K562 (cell line): ENCODE measurements around the gene ACSS2. TPM values are rescaled to one million over a fixed set of nuclear protein-coding genes. Genes with fewer than 3 reads are reported as not detected.

Experiments used
- ATAC-seq: fragments of 200-7000 bp; cut with Tn5 transposase; 3 replicates; pipeline ENCODE4 v1.9.1; 2020; ENCODE audit warnings: moderate library complexity
- BruUV-seq: library from RNA; stranded (reverse); fragments of 400-500 nt; replicated peaks from 2 replicates; lab custom pipeline; 2021; lab: Mats Ljungman, UMichigan
- CTCF ChIA-PET: fragments of 300-600 bp; formaldehyde crosslinking; extraction: SDS; loops from one replicate; lab custom pipeline; 2021; ENCODE audit warnings: low intra/inter-chr PET ratio; lab: Yijun Ruan, JAX
- POLR2A ChIA-PET: fragments of 300-600, 350-650 bp; sonication (Branson Sonifier 250); formaldehyde crosslinking; extraction: SDS; loops from one replicate; lab custom pipeline; 2021; ENCODE audit warnings: antibody characterized with exemption, inconsistent platforms; lab: Yijun Ruan, JAX
- DNase-seq, 4 experiments: peaks; one replicate each; pipeline versions ENCODE4 v3.0.0 to v3.0.0-alpha.2; 2011 to 2018; ENCODE audit warnings: low spot score in 3 of 4, mixed read lengths in 3 of 4; ENCODE audit errors: extremely low read depth in 1 of 4
- FAIRE-seq: peaks from 2 replicates; lab custom pipeline; 2011; peaks lifted over from hg19 to GRCh38; lab: Jason Lieb, UNC
- H2AFZ ChIP-seq: 2 replicates; pipeline ENCODE4 v1.6.0; 2011; ENCODE audit warnings: low read depth, low read length, control low read depth, inconsistent platforms
- H3K27ac ChIP-seq: fragments of 200-600 bp; 3 replicates; pipeline ENCODE4 v1.8.0; 2011; ENCODE audit warnings: low read depth, mild to moderate bottlenecking, control low read depth, inconsistent platforms, low read length, moderate library complexity, mixed read lengths; ENCODE audit errors: extremely low read depth
- H3K27me3 ChIP-seq, 2 experiments: fragments of 300-600 bp in 1 of 2; 2 replicates in 1 of 2; 3 replicates in 1 of 2; pipeline versions ENCODE4 v1.6.0 to v1.8.0; 2011; ENCODE audit warnings: inconsistent platforms in 2 of 2, low read length in 2 of 2, mild to moderate bottlenecking in 1 of 2, mixed read lengths in 1 of 2, moderate library complexity in 1 of 2; ENCODE audit not compliant: control insufficient read depth in 2 of 2, insufficient read depth in 2 of 2
- H3K36me3 ChIP-seq: fragments of 300-600 bp; 3 replicates; pipeline ENCODE4 v1.8.0; 2011; ENCODE audit warnings: mild to moderate bottlenecking, low read length, inconsistent platforms; ENCODE audit not compliant: control insufficient read depth, insufficient read depth
- H3K4me1 ChIP-seq, 2 experiments: fragments of 200-600 bp in 1 of 2; replicated peaks in 1 of 2; 2 replicates in 1 of 2; 3 replicates in 1 of 2; pipeline versions ENCODE4 v1.5.1 to v1.8.0; 2011; ENCODE audit warnings: inconsistent platforms in 2 of 2, low read length in 2 of 2, mild to moderate bottlenecking in 1 of 2, mixed read lengths in 1 of 2, moderate library complexity in 1 of 2; ENCODE audit not compliant: control insufficient read depth in 2 of 2, insufficient read depth in 2 of 2
- H3K4me2 ChIP-seq: 2 replicates; pipeline ENCODE4 v1.6.1; 2011; ENCODE audit warnings: low read length, control low read depth, inconsistent platforms, mixed read lengths; ENCODE audit not compliant: insufficient read depth
- H3K4me3 ChIP-seq: fragments of 200-600 bp; sonication (generic), shearing (Covaris generic); 2 replicates; pipeline ENCODE4 v1.5.1; 2016; ENCODE audit warnings: control low read depth, inconsistent platforms
- H3K79me2 ChIP-seq: fragments of 200-600 bp; 3 replicates; pipeline ENCODE4 v1.8.0; 2011; ENCODE audit warnings: low read length, inconsistent platforms; ENCODE audit not compliant: control insufficient read depth, insufficient read depth
- H3K9ac ChIP-seq, 2 experiments: 2 replicates each; pipeline versions ENCODE4 v1.6.0 to v1.6.1; 2011; ENCODE audit warnings: low read depth in 2 of 2, low read length in 2 of 2, control low read depth in 1 of 2, inconsistent platforms in 1 of 2, mild to moderate bottlenecking in 1 of 2, mixed read lengths in 1 of 2; ENCODE audit not compliant: insufficient read depth in 1 of 2
- H3K9me1 ChIP-seq: one replicate; pipeline ENCODE4 v1.6.0; 2011; ENCODE audit warnings: inconsistent platforms, mild to moderate bottlenecking, low read length, moderate library complexity; ENCODE audit not compliant: control insufficient read depth, insufficient read depth
- H3K9me3 ChIP-seq: replicated peaks from 2 replicates; pipeline ENCODE4 v1.5.1; 2011; ENCODE audit warnings: low read depth, low read length, inconsistent platforms; ENCODE audit not compliant: control insufficient read depth, insufficient read depth
- H4K20me1 ChIP-seq: replicated peaks from 2 replicates; pipeline ENCODE4 v1.6.1; 2011; ENCODE audit warnings: low read length, inconsistent platforms, mixed read lengths; ENCODE audit not compliant: control insufficient read depth, insufficient read depth
- CTBP1 ChIP-seq: fragments of 450-650 bp; IDR thresholded peaks from 2 replicates; pipeline ENCODE4 v1.6.1; 2016; ENCODE audit warnings: borderline replicate concordance
- MTF1 ChIP-seq: fragments of 250-450 bp; sonication (Bioruptor Pico); IDR thresholded peaks from 2 replicates; pipeline ENCODE4 v1.9.0; 2021; ENCODE audit warnings: moderate library complexity, mild to moderate bottlenecking, inconsistent platforms, borderline replicate concordance
- PHF21A ChIP-seq: fragments of 450-650 bp; IDR thresholded peaks from 2 replicates; pipeline ENCODE4 v1.6.1; 2017; ENCODE audit warnings: low read depth, borderline replicate concordance
- WGBS: fragments of 100-300 bp; shearing (Covaris generic); methylation state at CpG from one replicate; pipeline ENCODE4 v1.1.6; 2016; ENCODE audit warnings: low coverage, mixed read lengths; ENCODE audit not compliant: insufficient coverage; ENCODE audit errors: missing lambda C conversion rate; 5-methylcytosine and 5-hydroxymethylcytosine counted together
- in situ Hi-C: fragments of 300-500 bp; cut with MboI; formaldehyde crosslinking; loops from 4 replicates; pipeline ENCODE4 v1.15.0; 2018; ENCODE audit warnings: inconsistent platforms, mixed read lengths
- intact Hi-C: fragments of 100-400 bp; cut with micrococcal nuclease; formaldehyde crosslinking; loops from 2 replicates; pipeline ENCODE4 v1.14.2; 2022
- polyA plus RNA-seq, 8 experiments: library from polyadenylated mRNA; depleted of rRNA in 4 of 8; stranded (reverse) in 5 of 8; unstranded in 3 of 8; fragments of >200 nt; fragmentation: Nextera tagmentation in 2 of 8; fragmentation: Illumina TruSeq in 1 of 8; extraction: Ambion mirVana in 2 of 8; extraction: Trizol in 1 of 8; gene quantifications; 2 replicates each; pipeline versions ENCODE4 v1.2.1 to v1.2.3, GENCODE V29; 2011 to 2014; ENCODE audit warnings: inconsistent platforms in 1 of 8, missing spikeins in 1 of 8
- total RNA-seq, 7 experiments: library from RNA; depleted of rRNA in 6 of 7; stranded (reverse); fragments of >200 nt in 6 of 7; fragmentation: Illumina TruSeq in 2 of 7; extraction: Trizol in 2 of 7; gene quantifications; 2 replicates each; pipeline versions ENCODE4 v1.2.1 to v1.2.3, GENCODE V29; 2011 to 2021; ENCODE audit warnings: low replicate concordance in 1 of 7
- TF ChIP-seq, protein P1 (sequence below): fragments of 250-450 bp; sonication (Bioruptor Pico); IDR thresholded peaks from 2 replicates; pipeline ENCODE4 v1.8.0; 2022; ENCODE audit warnings: inconsistent platforms

ACSS2 gene
- total and polyA plus RNA-seq, 9 of the 15 experiments (the other 6 are each of a cell fraction or from before 2014, with no cell fraction given), result 21.9 to 246 (median 66.2) TPM

GRCh38 chr20:34926581-34926980, 50.2 kb downstream of the ACSS2 start:
- POLR2A ChIA-PET, result interaction anchor here (0.7 to 1.0 kb wide), 2 partner anchors 11 to 29 kb away, joined by 4 read pairs; partner anchors contain the start of genes GSS and MYH7B

GRCh38 chr20:34927736-34928135, 51.3 kb downstream of the ACSS2 start:
- BruUV-seq, result no TSS peak
- TF ChIP-seq PHF21A (no peak), MTF1 (CRISPR knock-in tag) (no peak)
- Histone ChIP-seq H4K20me1 (no peaks in the 10 kb centered on the region), H3K27ac (no peak overlapping the region), H3K36me3 (peaks cover 95% of the 10 kb centered on the region), H3K4me2 (no peak overlapping the region), H2AFZ (no peak overlapping the region), H3K4me1 (no peaks in the 10 kb centered on the region; a peak in 1 of 5 replicates), H3K27me3 (no peaks in the 10 kb centered on the region), H3K79me2 (no peaks in the 10 kb centered on the region), H3K4me3 (no peak overlapping the region), H3K9me1 (peaks cover 4% of the 10 kb centered on the region), H3K9ac (no peak overlapping the region), H3K9me3 (peaks cover 2% of the 10 kb centered on the region; the same call in 1 of the 2 replicates)
- ChIA-PET CTCF (no interaction called here), POLR2A (interaction anchor here (0.5 to 3.0 kb wide), 6 partner anchors 9 to 172 kb away, joined by 3 to 19 read pairs (median 4); partner anchors contain the start of genes GSS and MYH7B)
- WGBS, result 100% methylated on average over 1 of the region's 1 CpG
- in situ Hi-C loops (no loop called here), intact Hi-C loops (no loop called here)
- ATAC-seq, result no peak
- FAIRE-seq, result no peak
- DNase-seq, result no peak

More at GRCh38 chr20:34926581-34926980, 50.2 kb downstream of the ACSS2 start:
- BruUV-seq, result no TSS peak
- no peak overlapping the region for H3K4me2 ChIP-seq
- intact Hi-C loops, result no loop called here
- FAIRE-seq (no peak), DNase-seq (no peak), ATAC-seq (no peak)
- H3K27me3 ChIP-seq, result no peaks in the 10 kb centered on the region
- H3K9ac ChIP-seq, result no peak overlapping the region
- H3K4me1 ChIP-seq, result no peaks in the 10 kb centered on the region; a peak in 1 of 5 replicates
- peaks cover 95% of the 10 kb centered on the region for H3K36me3 ChIP-seq
- no peak overlapping the region for H3K27ac ChIP-seq
- WGBS, result 92% methylated on average over 1 of the region's 1 CpG
- CTCF ChIA-PET, result no interaction called here
- H3K9me3 ChIP-seq, result peaks cover 5% of the 10 kb centered on the region
- H4K20me1 ChIP-seq, result no peaks in the 10 kb centered on the region
- no peak overlapping the region for H2AFZ ChIP-seq
- in situ Hi-C loops, result no loop called here
- H3K79me2 ChIP-seq, result no peaks in the 10 kb centered on the region
- TF ChIP-seq, protein P1, sequence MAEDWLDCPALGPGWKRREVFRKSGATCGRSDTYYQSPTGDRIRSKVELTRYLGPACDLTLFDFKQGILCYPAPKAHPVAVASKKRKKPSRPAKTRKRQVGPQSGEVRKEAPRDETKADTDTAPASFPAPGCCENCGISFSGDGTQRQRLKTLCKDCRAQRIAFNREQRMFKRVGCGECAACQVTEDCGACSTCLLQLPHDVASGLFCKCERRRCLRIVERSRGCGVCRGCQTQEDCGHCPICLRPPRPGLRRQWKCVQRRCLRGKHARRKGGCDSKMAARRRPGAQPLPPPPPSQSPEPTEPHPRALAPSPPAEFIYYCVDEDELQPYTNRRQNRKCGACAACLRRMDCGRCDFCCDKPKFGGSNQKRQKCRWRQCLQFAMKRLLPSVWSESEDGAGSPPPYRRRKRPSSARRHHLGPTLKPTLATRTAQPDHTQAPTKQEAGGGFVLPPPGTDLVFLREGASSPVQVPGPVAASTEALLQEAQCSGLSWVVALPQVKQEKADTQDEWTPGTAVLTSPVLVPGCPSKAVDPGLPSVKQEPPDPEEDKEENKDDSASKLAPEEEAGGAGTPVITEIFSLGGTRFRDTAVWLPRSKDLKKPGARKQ (CRISPR knock-in tag), result no peak
- TF ChIP-seq CTBP1, result no peak
- H3K4me3 ChIP-seq, result no peak overlapping the region
- peaks cover 4% of the 10 kb centered on the region for H3K9me1 ChIP-seq
